Inferior parietal cortex (tissue), 1 donor: Measurements from ENCODE around the gene B4GAT1.

Experiments used
- DNase-seq: peaks from one replicate; pipeline ENCODE4 v3.0.0-alpha.2; 2016; ENCODE audit errors: extremely low spot score

The B4GAT1 gene

GRCh38 chr11:66309475-66309874, 38.0 kb downstream of the B4GAT1 start:
- DNase-seq: no peak

GRCh38 chr11:66302656-66303055, 44.8 kb downstream of the B4GAT1 start:
- DNase-seq: no peak

- no peak for DNase-seq
These were observed 48.2 kb downstream of the B4GAT1 start for GRCh38 chr11:66299186-66299585.

GRCh38 chr11:66297610-66298009, 49.8 kb downstream of the B4GAT1 start:
- DNase-seq: no peak
